ENCODE data around the gene KLK1. TPM values are rescaled to one million over a fixed set of nuclear protein-coding genes. Genes with fewer than 3 reads are reported as not detected.

The KLK1 gene
- total RNA-seq, result 0.75 TPM

GRCh38 chr19:50823389-50824042 is at the start of gene KLK1:
KLK1 (minus strand) TSS chr19:50823787; CDS start chr19:50823748, 39 bp downstream.
- no peak for ATAC-seq
- DNase-seq (ENCODE audit: low spot score), result no peak

GRCh38 chr19:50873056-50873455 is 49.5 kb upstream of the KLK1 start, which contains the start of gene KLK2:
KLK2 (plus strand) TSS chr19:50873439; CDS start chr19:50873474, 35 bp downstream.
- DNase-seq (ENCODE audit: low spot score), result no peak
- no peak for ATAC-seq

- DNase-seq (ENCODE audit: low spot score) (no peak), ATAC-seq (no peak)
Measured at GRCh38 chr19:50870417-50871089, 47.0 kb upstream of the KLK1 start.

- ATAC-seq, result no peak
- DNase-seq (ENCODE audit: low spot score), result no peak
Measured at GRCh38 chr19:50869479-50869878, 45.9 kb upstream of the KLK1 start.

- no peak for DNase-seq (ENCODE audit: low spot score)
- ATAC-seq, result no peak
Measured at GRCh38 chr19:50861496-50862286, 38.1 kb upstream of the KLK1 start.

- DNase-seq (ENCODE audit: low spot score) (no peak), ATAC-seq (no peak)
Measured at GRCh38 chr19:50861010-50861409, 37.4 kb upstream of the KLK1 start.

- ATAC-seq (no peak), DNase-seq (ENCODE audit: low spot score) (no peak)
Measured at GRCh38 chr19:50859849-50860248, 36.3 kb upstream of the KLK1 start.

GRCh38 chr19:50858886-50859285 is 35.3 kb upstream of the KLK1 start:
- ATAC-seq (no peak), DNase-seq (ENCODE audit: low spot score) (no peak)

- no peak for ATAC-seq
- DNase-seq (ENCODE audit: low spot score), result no peak
Measured at GRCh38 chr19:50857366-50857765, 33.8 kb upstream of the KLK1 start.

GRCh38 chr19:50854636-50855410 is 31.2 kb upstream of the KLK1 start, which contains the start of gene KLK3:
KLK3 (plus strand) TSS chr19:50854915; CDS start chr19:50854956, 41 bp downstream.
- DNase-seq (ENCODE audit: low spot score) (no peak), ATAC-seq (no peak)

GRCh38 chr19:50851620-50852019 is 28.0 kb upstream of the KLK1 start:
- DNase-seq (ENCODE audit: low spot score) (no peak), ATAC-seq (no peak)

GRCh38 chr19:50850738-50851137 is 27.2 kb upstream of the KLK1 start:
- no peak for ATAC-seq
- no peak for DNase-seq (ENCODE audit: low spot score)

- no peak for ATAC-seq
Measured at GRCh38 chr19:50844296-50844935, 20.8 kb upstream of the KLK1 start.

GRCh38 chr19:50843701-50844221 is 20.2 kb upstream of the KLK1 start:
- ATAC-seq (no peak), DNase-seq (ENCODE audit: low spot score) (no peak)

More at GRCh38 chr19:50844296-50844935, 20.8 kb upstream of the KLK1 start:
- DNase-seq (ENCODE audit: low spot score), result no peak

GRCh38 chr19:50843205-50843604 is 19.6 kb upstream of the KLK1 start:
- no peak for ATAC-seq
- DNase-seq (ENCODE audit: low spot score), result no peak

- ATAC-seq, result no peak
- no peak for DNase-seq (ENCODE audit: low spot score)
Measured at GRCh38 chr19:50842130-50842529, 18.5 kb upstream of the KLK1 start.

GRCh38 chr19:50839712-50840655 is 16.4 kb upstream of the KLK1 start:
- ATAC-seq (no peak), DNase-seq (ENCODE audit: low spot score) (no peak)

- ATAC-seq, result no peak
- DNase-seq (ENCODE audit: low spot score), result no peak
Measured at GRCh38 chr19:50838239-50838638, 14.7 kb upstream of the KLK1 start.

- ATAC-seq (no peak), DNase-seq (ENCODE audit: low spot score) (no peak)
Measured at GRCh38 chr19:50837300-50837699, 13.7 kb upstream of the KLK1 start.

All from left lobe of liver (tissue), 2 donors.